ENCODE measurements around the gene MBOAT2.

DNA sequence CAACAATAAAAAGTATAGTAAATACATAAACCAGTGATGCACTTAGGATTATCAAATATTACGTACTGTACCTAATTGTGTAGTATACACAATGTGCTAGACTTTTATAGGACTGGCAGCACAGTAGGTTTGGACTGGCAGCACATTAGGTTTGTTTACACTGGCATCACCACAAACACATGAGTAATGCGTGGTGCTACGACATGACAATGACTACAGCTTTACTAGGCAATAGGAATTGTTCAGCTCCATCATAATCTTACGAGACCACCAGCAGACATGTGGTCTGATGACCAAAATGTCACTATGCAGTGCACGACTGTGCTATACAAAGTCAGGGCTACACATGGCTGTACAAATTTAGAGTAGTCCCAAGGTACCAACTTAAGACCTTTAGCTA lies 2.3 kb downstream of the MBOAT2 start:
- TF ChIP-seq CTCF (IDR thresholded peaks at IDR 0.05): no peak
- no peak for TF ChIP-seq POLR2A (IDR thresholded peaks at IDR 0.05)
